Right renal pelvis (tissue), 4 donors: ENCODE results near the gene NPHP4. TPM values are rescaled to one million over a fixed set of nuclear protein-coding genes. Genes with fewer than 3 reads are reported as not detected.
"Not testable (repeated sequence)": the region's sequence is repeated elsewhere in the genome, so short reads cannot be mapped to it uniquely, and the experiment has no call there.

Source experiments
- DNase-seq, 4 donors: peaks; one replicate each; pipeline ENCODE4 v3.0.0-alpha.2; 2013; ENCODE audit warnings: low read depth in 4 of 4, low spot score in 3 of 4, missing footprints in 1 of 4
- polyA plus RNA-seq, 4 donors: library from polyadenylated mRNA; unstranded; fragments of 120-200 nt; gene quantifications; one replicate each; pipeline ENCODE4 v1.2.1, GENCODE V29; 2013; ENCODE audit not compliant: insufficient read length in 4 of 4

NPHP4 gene
- polyA plus RNA-seq, 4 donors = 9.8 to 14.0 (median 11.5) TPM

DNA sequence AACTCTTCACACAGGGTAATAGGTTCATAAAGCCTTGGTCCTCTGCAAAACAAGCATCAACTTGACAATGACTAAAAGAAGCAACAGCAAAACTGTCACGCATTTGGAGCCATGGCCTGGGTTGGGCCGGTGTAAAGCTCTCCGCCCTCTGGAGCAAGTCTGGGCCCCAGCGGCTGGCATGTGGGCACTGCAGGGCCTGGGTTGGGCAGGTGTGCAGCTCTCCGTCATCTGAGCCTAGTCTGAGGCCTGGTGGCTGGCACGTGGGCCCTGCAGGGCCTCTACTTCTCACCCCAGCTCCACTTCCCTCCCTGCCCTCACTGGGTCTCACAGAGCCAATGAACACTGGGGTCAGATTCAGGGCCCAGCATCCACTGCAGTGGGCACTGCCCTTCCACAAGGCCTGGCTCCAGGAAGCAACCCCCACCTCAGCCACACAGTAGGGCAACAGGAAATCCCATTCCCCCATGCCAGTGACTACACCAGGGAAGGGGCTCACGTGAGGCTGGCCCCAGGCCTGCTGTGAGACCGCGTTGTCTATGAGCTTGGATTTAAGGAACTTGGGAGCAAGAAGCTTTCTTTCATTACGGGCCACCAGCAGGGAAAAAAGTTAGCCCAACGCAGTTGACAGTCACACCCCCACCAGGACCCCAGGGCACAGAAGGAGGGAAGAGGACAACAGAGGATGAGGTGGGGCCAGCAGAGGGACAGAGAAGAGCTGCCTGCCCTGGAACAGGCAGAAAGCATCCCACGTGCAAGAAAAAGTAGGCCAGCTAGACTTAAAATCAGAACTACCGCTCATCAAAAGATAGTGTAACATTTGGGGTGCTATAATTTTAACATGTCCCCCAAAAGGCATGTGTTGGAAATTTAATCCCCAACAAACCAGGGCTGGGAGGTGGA lies 52.7 kb downstream of the NPHP4 start:
- DNase-seq = no peak

DNA sequence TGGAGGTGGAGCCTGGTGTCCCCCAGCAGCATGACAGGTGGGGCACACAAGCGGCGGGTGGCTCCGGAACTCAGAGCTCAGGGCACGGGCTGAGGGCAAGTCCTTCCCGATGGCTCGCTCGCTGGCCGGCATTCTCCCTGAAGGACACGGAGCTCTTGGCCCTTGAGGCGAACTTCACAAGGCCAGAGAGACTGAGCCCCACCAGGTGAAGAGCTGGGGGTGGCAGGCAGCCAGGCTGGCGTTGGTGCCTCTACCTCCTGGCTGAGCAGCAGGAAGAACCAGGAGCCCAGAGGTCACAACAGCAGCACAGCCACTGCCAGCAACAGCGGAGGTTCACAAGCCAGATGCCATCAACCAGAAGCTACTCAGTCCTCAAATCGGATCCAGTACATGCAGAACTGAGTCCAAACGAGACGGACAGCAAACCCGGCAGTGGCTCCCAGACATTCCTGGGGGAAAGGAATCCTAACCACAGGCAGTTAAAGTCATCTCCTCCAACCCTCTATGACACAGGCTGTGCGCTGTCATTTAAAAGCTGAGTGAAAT lies 54.1 kb downstream of the NPHP4 start:
- DNase-seq = no peak

DNA sequence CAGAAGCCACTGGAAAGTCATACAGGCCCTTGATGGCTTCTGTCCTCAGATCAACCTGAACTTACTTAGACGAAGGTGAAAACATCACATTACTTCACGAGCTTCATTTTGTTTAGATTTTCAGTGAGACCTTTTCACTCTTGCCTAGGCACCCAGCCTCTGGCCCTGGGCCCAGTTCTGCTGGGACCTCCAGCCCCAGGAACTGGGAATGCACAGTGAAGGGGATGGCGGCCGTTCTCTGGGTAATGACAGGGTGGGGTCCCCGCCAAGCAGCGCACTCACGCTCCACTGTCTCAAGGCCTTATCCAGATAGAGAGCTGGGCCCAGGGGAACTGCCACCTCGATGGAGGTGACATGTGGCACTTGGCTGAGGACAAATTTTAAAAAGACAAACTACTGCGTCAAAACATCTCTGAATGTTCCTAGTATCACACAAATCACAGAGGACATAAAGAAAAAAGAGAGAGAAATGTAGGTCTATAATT lies 54.8 kb downstream of the NPHP4 start:
- no peak for DNase-seq

DNA sequence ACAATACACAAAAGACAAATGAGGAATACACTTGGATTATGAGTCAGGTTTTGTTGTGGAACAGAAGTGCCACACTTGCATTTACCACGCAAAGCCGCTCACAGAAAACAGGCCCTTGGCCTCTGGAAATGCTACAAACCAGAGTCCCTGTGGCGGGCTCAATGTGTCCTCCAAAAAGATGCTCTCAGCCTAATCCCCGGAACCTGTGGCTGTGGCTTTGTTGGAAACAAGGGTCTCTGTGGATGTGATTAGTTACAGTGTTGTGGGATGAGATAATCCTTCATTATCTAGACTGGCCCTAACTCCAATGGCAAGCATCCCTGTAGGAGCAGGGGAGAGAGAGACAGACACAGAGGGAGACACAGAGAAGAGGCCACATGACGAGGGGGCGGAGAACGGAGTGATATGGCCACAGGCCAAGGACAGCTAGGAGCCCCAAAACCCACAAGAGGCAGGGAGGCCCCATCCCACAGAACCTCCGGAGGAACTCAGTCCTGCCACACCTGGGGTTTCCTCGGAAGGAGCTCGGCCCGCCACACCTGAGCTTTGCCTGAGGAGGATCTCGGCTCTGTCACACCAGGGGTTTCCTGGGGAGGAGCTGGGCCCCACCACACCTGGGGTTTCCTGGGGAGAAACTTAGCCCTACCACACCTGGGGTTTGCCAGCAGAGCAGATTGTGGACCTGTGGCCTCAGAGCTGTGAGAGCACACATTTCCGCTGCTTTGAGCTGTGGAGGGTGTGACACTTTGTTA lies 55.4 kb downstream of the NPHP4 start:
- DNase-seq = no peak

DNA sequence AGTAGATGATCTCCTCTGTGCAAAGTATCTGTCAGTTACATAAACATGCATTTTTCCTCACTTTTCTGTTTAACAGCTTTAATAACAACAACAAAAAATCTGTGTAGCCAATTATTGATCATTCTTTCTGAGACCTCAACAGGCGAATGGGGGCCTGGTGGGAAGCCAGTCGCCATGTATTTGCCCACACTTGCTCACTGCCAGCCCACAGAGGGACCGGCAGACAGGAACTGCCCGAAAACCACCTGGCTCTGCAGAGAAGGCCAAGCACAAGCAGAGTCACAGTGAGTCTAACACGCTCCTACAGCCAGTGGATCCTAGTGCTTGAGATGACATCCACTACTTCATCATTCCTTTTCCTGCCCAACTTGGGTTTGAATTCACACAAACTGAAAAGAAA lies 56.1 kb downstream of the NPHP4 start:
- no peak for DNase-seq

DNA sequence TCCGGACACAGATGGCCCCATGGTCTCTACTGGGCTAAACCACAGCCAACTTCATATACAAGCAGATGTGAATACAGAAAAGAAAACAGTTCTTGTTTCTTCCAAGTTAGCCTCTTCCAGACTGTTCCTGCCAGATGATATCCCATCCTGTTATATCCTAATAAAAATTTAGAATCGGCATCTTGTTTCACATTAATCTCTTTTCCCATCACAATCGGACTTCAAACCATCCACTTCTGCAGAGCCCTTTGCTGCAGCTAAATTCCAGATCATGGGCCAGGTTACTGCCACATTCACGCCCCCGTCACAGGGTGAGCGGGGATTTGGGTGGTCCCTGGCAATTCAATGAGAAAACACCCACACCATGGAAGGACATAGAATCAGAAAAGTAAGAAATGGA lies 57.2 kb downstream of the NPHP4 start:
- DNase-seq = no peak

DNA sequence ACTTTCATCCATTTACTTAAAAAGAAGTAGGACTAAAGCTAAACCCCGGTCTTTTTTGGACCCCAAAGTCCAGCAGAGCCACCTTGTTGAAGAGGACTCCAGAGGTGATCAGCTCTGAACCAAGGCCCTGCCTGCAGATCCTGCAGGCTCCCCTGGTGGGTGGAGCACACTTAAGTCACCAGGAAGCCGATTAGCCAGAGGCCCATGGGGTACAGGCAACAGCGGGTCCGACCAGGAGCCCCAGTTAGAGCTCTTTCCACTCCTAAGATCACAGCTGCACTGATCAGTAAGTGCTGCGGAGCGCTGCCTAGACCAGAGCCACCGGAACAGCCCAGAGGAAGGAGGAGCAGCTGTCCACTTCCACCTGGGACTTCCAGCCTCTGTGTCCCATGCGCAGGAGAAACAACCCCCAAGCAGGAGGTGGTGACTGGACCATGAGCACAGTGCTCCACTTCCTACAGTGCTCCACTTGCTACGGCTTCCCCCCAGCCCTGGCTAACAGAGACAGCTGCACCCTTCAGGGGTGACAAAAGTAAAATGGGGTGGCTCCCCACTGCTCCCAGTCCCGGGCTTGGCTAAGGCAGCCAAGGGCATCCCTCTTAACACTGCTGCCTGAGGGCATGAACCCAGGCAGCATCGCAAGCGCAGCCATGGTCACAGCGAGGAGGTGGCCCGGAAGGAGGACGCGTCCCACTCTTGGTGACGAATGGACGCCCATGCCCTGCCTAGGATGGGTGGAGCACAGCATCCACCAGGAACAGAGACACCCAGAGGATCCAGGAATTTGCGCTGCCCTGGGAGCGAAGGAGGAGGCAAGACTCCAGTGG lies 58.0 kb downstream of the NPHP4 start:
- DNase-seq = no peak

DNA sequence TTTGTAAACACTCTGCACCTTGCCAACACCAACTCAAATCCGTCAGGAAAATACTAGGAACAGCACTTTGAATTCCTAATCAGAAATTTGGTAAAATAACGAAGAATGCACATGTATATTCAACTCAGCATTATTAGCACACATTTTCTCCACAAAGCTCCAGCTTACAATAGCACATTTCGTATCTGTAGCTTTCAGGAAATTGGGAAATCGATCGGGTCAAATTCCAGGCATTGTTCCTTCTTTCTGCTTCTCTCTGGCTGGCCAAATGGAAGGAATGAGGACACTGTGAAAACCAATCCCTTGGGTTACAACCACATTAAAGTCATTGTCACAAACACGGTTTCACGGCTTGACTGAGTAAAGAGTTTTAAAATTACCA lies 58.6 kb downstream of the NPHP4 start:
- DNase-seq = no peak

DNA sequence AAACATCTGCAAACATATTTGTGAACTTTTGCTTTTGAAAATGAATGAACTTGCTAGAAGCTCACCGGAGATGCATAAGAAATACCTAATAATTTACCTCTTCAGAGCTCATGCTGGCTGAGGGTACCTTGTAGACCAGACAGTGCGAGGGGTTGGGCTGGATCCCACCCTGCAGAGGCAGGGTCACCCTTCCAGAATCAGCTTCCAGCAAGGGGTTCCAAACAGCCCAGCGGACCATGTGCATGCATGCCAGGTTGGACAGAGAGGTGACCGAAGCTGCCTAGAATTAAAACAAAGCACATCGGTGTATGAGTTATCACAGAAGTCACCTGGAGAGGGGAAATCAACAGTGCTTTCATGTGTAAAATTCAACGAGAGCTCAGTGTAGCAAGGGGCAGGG lies 59.2 kb downstream of the NPHP4 start:
- DNase-seq = no peak

DNA sequence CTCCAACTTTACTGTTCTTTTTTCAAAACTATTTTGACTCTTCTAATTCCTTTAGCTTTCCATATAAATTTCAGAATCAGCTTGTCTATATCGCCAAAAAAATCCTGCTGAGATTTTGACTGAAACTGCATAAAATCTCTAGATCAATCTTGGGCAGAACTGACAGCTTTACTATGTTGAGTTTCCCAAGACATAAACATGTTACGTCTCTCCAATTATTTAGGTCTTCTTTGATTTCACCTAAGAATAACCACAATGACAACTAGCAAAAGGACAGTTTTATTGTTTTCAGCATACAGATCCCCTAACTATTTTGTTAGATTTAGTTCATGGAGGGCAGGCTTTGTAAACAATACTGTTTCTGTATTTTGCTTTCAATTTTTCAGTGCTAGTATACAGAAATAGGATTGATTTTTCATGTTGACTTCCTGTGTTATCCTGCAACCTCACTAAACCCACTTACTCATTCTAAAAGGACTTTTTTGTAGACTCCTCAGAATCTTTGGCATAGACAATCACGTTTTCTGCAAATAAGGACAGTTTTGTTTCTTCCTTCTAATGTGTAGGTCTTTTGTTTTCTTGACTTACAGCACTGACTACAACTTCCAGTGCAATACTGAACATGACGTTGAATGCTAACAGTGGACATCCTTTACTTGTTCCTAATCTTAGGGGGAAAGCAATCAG lies 63.4 kb downstream of the NPHP4 start:
- DNase-seq = no peak

DNA sequence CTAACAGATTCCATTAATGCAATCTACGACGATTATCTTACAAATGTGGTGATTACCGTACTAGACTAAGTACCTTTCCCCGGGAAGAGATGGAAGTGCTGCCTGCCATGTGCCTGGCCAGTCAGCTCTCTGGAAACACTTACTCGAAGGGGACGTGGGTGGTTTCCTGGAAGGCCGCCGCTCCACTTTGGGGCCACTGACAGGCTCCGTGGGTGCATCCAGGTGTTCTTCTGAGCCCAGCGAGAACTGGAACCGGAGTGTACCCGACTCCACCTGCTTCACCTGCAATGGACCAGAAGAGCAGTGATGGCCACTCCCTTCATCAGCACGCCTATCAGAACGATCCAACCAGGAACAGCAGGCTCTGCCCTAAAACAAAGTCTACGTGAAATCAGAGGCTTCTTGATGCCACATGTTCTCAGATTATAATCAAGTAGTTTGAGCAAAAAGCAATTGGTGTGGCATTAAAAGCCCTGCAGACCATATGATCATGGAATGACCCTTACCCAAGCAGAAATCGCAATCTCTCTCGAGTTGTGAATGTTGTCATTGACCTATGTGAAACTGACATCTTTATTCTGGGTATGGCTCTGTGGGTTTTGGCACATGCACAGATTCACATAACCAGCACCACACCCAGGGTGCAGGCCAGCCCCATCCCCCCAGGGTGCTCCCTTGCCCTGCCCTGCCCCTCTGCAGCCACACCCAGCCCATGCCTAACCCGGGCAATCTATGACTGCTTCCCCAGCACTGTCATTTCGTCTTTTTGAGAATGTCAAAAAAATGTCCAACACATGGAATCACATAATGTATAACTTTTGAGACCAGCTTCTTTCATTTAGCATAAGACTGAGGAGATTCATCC lies 64.5 kb downstream of the NPHP4 start:
- no peak for DNase-seq

DNA sequence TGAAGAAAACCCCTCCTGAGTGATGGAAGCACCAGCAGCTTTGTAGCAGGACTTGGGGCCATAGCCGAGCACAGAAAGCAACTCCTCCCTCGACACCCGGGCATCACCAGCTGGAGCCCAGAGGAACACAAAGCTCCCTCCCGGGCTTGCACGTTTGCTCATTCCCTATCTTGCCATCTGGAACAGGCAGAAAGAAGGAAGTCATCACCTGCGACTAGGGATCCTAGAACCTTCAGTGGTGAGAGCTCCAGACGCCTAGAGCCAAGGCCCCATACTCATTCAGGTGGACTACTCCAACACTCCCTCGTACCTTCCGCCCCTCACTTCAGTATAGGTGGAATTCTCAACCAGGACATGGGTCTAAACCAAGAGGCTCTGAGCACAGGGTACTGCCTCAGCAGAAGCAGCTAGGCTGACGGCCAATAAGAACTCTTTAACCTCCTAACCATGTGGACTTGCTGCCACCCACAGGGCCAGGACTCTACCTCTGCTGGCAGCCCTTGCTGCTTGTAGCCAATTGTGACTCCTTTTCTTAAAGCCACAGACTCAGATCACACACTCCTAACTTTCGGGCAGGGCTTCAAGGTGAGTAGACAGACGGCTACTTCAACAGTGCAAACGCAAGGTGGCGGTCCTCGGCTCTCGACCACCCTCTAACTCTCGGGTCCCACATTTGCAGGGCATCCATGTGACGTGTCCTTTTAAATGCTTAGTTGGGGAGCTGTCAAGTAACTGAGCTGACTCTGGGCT lies 65.4 kb downstream of the NPHP4 start:
- no peak for DNase-seq

DNA sequence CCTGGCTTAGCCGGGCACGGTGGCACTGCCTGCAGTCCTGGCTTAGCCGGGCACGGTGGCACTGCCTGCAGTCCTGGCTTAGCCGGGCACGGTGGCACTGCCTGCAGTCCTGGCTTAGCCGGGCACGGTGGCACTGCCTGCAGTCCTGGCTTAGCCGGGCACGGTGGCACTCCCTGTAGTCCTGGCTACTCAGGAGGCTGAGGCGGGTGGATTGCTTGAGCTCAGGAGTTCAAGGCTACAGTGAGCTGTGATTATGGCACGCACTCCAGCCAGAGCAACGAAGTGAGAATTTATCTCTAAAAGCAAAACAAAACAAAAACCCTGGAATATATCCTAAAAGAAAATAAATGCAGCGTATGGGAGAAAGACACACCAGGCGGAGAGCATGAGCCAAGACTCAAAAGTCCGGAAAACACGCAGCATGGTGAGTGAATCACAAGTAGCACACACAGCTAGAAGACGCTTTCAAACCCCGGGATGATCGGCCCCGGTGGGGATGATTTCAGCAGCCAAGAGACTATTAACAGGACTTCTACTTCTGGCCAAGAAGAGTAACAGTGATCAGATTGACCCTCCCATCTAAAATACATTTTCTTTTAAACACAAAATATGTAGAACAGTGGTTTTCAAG lies 69.4 kb downstream of the NPHP4 start:
- not testable (repeated sequence) for DNase-seq

DNA sequence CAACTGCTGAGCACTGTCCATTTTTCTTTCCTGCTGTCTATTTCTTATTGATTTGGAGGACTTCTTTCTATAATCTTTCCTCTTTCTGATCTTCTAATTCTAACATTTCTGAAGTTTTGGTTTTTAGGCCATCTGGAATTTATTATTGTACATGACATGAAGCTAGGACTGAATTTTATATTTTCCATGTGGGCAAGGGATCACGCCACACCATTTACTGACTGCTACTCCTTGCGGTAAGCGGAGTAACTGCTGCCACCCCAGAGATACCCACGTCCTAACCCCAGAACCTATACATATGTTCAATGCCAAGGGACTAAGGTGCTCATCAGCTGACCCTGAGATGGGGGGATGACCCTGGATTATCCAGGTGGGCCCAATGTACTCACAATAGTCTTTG lies 70.6 kb downstream of the NPHP4 start:
- DNase-seq = no peak

DNA sequence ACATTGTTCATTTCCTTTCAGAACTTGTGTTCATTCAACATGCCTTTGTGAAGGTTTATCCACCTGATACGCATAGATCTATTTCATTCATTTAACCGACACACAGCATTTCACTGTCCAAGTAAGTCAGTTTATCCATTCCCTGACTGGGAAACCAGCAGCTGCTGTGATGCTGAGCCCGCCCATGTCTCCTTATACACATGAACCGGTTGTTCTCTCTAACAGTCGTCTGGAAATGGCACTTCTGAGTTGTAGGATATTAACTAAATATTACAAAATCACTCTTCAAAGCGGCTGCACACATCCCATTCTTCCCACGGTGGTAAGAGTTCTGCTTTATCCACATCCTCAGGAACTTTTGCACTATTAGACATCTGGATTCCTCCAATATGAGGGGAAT lies 71.1 kb downstream of the NPHP4 start:
- DNase-seq = no peak

DNA sequence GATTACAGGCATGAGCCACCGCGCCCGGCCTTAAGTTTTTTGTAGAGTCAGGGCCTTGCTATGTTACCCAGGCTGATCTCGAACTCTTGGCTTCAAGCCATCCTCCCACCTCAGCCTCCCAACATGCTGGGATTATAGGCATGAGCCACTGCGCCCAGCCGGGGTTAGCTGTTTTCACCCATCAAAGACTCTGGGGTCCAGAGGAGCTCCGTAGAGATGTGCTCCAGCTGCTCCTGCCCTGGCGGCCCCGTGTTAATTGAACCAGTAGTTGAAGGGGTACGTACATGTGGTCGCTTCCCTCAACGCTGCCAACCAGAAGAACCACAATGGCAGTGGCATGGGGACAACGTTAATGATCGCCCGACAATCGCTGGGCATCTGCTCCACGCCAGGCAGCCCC lies 72.0 kb downstream of the NPHP4 start:
- no peak for DNase-seq

DNA sequence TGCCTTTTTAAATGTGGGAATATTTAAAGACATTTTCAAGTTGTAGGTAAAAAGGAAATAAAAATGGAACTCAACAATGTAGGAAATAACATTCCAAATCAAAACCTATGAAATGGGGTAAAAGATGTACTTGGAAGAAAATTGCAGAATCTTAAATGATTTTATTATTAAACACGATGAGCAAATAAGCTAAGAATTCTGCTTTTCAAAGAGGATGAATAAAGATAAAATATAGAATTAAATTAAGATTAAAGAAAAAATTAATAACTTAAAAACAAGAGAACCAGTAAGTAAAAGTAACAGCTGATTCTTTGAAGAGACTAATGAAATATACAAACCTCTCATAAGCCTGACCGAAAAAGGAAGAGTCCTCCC lies 74.0 kb downstream of the NPHP4 start:
- DNase-seq = no peak
